ENCODE results near the gene FLT1.

DNA sequence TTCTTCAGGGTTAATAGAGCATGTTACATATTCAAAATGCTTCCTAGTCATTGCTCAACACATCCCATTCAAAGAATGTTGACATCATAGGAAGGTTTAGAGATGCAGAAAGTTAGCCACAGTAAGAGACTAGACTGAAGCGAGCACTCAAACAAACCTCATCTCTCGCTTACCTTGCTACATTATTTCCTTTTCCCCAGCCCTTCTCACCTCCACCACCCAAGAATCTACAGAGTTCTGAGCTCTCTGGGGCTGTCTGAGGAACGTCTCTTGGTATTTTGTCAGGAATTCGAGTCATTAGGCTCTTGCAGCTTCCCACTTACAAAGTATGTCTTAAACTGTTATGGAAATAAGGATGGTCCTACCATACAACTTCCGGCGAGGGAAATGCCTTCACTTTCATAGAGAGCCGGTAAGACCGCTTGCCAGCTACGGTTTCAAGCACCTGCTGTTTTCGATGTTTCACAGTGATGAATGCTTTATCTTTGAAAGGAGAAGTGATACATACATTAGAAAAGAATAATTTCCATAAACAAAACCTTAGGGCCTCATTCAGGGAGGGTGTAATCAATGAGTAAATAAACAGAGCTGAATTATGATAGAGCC lies 65.1 kb downstream of the FLT1 start:
- TF ChIP-seq YY1 (IDR thresholded peaks at IDR 0.05; ENCODE audit: insufficient read depth, insufficient read length) (no peak), ZNF274 (IDR thresholded peaks at IDR 0.05; ENCODE audit: low read depth, low read length) (no peak), SUZ12 (IDR thresholded peaks at IDR 0.05; ENCODE audit: extremely low read depth, insufficient read depth, insufficient read length) (no peak)

All from NT2/D1 (cell line).